ENCODE data around the gene PTGDS.

Gene PTGDS

GRCh38 chr9:137023583-137023991 lies 46.3 kb downstream of the PTGDS start:
- ATAC-seq = no peak
- no peak for TF ChIP-seq ZNF8 (CRISPR knock-in tag; IDR thresholded peaks at IDR 0.05)
- TF ChIP-seq ZC3H10 (CRISPR knock-in tag; IDR thresholded peaks at IDR 0.05) = no peak
- no peak for TF ChIP-seq ZNF70 (CRISPR knock-in tag; IDR thresholded peaks at IDR 0.05)
- no peak for TF ChIP-seq ZNF565 (CRISPR knock-in tag; conservative IDR thresholded peaks at IDR 0.05; ENCODE audit: low read depth)
- TF ChIP-seq CSRNP3 (CRISPR knock-in tag; IDR thresholded peaks at IDR 0.05) = no peak
- TF ChIP-seq TSHZ2 (CRISPR knock-in tag; IDR thresholded peaks at IDR 0.05) = no peak
- TF ChIP-seq OSR1 (CRISPR knock-in tag; IDR thresholded peaks at IDR 0.05) = no peak
- no peak for TF ChIP-seq GLIS3 (CRISPR knock-in tag; IDR thresholded peaks at IDR 0.05)
- TF ChIP-seq ARNTL (CRISPR knock-in tag; IDR thresholded peaks at IDR 0.05; ENCODE audit: borderline replicate concordance, low read depth) = no peak
- TF ChIP-seq ISL1 (CRISPR knock-in tag; IDR thresholded peaks at IDR 0.05) = no peak
- no peak for TF ChIP-seq PATZ1 (CRISPR knock-in tag; IDR thresholded peaks at IDR 0.05; ENCODE audit: borderline replicate concordance)
- TF ChIP-seq POU6F1 (CRISPR knock-in tag; IDR thresholded peaks at IDR 0.05; ENCODE audit: borderline replicate concordance, low read depth) = no peak
- no peak for TF ChIP-seq TCF4 (CRISPR knock-in tag; IDR thresholded peaks at IDR 0.05; ENCODE audit: borderline replicate concordance)
- TF ChIP-seq RARB (CRISPR knock-in tag; IDR thresholded peaks at IDR 0.05) = no peak
- TF ChIP-seq PPARA (CRISPR knock-in tag; IDR thresholded peaks at IDR 0.05; ENCODE audit: borderline replicate concordance) = no peak
- no peak for TF ChIP-seq CSDC2 (CRISPR knock-in tag; IDR thresholded peaks at IDR 0.05)
- TF ChIP-seq BACH2 (CRISPR knock-in tag; IDR thresholded peaks at IDR 0.05; ENCODE audit: borderline replicate concordance) = no peak
- TF ChIP-seq TOX (CRISPR knock-in tag; IDR thresholded peaks at IDR 0.05; ENCODE audit: borderline replicate concordance) = no peak

- ATAC-seq = no peak
- TF ChIP-seq ISL1 (CRISPR knock-in tag; IDR thresholded peaks at IDR 0.05) (no peak), TCF4 (CRISPR knock-in tag; IDR thresholded peaks at IDR 0.05; ENCODE audit: borderline replicate concordance) (no peak), SNAI2 (CRISPR knock-in tag; IDR thresholded peaks at IDR 0.05) (no peak)
Observed at GRCh38 chr9:137025517-137025966, 48.2 kb downstream of the PTGDS start.

GRCh38 chr9:137026384-137026783 lies 49.1 kb downstream of the PTGDS start:
- TF ChIP-seq ZNF565 (CRISPR knock-in tag; conservative IDR thresholded peaks at IDR 0.05; ENCODE audit: low read depth) = no peak
- TF ChIP-seq CSDC2 (CRISPR knock-in tag; IDR thresholded peaks at IDR 0.05) = no peak
- TF ChIP-seq TCF4 (CRISPR knock-in tag; IDR thresholded peaks at IDR 0.05; ENCODE audit: borderline replicate concordance) = no peak
- TF ChIP-seq CREB5 (CRISPR knock-in tag; IDR thresholded peaks at IDR 0.05; ENCODE audit: low read depth) = no peak
- TF ChIP-seq RARB (CRISPR knock-in tag; IDR thresholded peaks at IDR 0.05) = no peak
- TF ChIP-seq ZC3H10 (CRISPR knock-in tag; IDR thresholded peaks at IDR 0.05) = no peak
- ATAC-seq = no peak

All from SK-N-SH treated with all-trans-retinoic acid at 6 μM for 48 hours (cell line).